MCF 10A (cell line): ENCODE data around the gene SLC6A12. TPM values are rescaled to one million over a fixed set of nuclear protein-coding genes. Genes with fewer than 3 reads are reported as not detected.

ENCODE experiments used
- BruUV-seq: library from RNA; stranded (reverse); fragments of 400-500 nt; replicated peaks from 2 replicates; lab custom pipeline; 2021; lab: Mats Ljungman, UMichigan
- CTCF ChIA-PET: fragments of 300-600 bp; sonication (Branson Sonifier 250); formaldehyde crosslinking; extraction: SDS; loops from one replicate; lab custom pipeline; 2021; ENCODE audit warnings: antibody characterized with exemption, inconsistent platforms; lab: Yijun Ruan, JAX
- POLR2A ChIA-PET: fragments of 300-600, 350-650 bp; sonication (Branson Sonifier 250); formaldehyde crosslinking; extraction: SDS; loops from one replicate; lab custom pipeline; 2020; ENCODE audit warnings: antibody characterized with exemption, inconsistent platforms; lab: Yijun Ruan, JAX
- DNase-seq: peaks from one replicate; pipeline ENCODE4 v3.0.0-alpha.2; 2018; ENCODE audit not compliant: unreplicated experiment
- H3K27ac Mint-ChIP-seq: one replicate; pipeline ENCODE4 v1.8.0; 2022; ENCODE audit warnings: mild to moderate bottlenecking, low read depth, mixed read lengths; ENCODE audit not compliant: unreplicated experiment
- H3K27me3 Mint-ChIP-seq: one replicate; pipeline ENCODE4 v1.8.0; 2022; ENCODE audit warnings: mixed read lengths; ENCODE audit not compliant: insufficient read depth, unreplicated experiment
- H3K36me3 Mint-ChIP-seq: one replicate; pipeline ENCODE4 v1.8.0; 2022; ENCODE audit warnings: mild to moderate bottlenecking, moderate library complexity, mixed read lengths; ENCODE audit not compliant: insufficient read depth, unreplicated experiment
- H3K4me1 Mint-ChIP-seq: one replicate; pipeline ENCODE4 v1.8.0; 2022; ENCODE audit warnings: mixed read lengths; ENCODE audit not compliant: insufficient read depth, unreplicated experiment
- H3K4me3 Mint-ChIP-seq: one replicate; pipeline ENCODE4 v1.8.0; 2022; ENCODE audit warnings: mild to moderate bottlenecking, moderate library complexity, mixed read lengths; ENCODE audit not compliant: unreplicated experiment
- H3K9me3 Mint-ChIP-seq: one replicate; pipeline ENCODE4 v1.8.0; 2022; ENCODE audit warnings: mixed read lengths; ENCODE audit not compliant: unreplicated experiment
- CTCF ChIP-seq: fragments of 200-600 bp; IDR thresholded peaks from one replicate; pipeline ENCODE4 v1.8.0; 2022; ENCODE audit warnings: antibody characterized with exemption, mild to moderate bottlenecking; ENCODE audit not compliant: unreplicated experiment
- intact Hi-C: fragments of 100-400 bp; cut with micrococcal nuclease; formaldehyde crosslinking; loops from 2 replicates; pipeline ENCODE4 v1.14.1; 2022
- total RNA-seq: library from RNA; stranded (reverse); gene quantifications from 2 replicates; pipeline ENCODE4 v1.2.3, GENCODE V29; 2022

The SLC6A12 gene
- total RNA-seq, 1 experiment from 2014 or later, result not detected

GRCh38 chr12:257521-258321 lies 43.8 kb upstream of the SLC6A12 start:
- no peak for DNase-seq
- BruUV-seq, result no TSS peak
- H3K27ac Mint-ChIP-seq, result no peak overlapping the region
- ChIA-PET POLR2A (interaction anchor here (0.6 kb wide), 1 partner anchor 302 kb away, joined by 4 read pairs; no protein-coding TSS in a partner anchor), CTCF (no interaction called here)
- no peak overlapping the region for H3K4me3 Mint-ChIP-seq
- no peaks in the 10 kb centered on the region for H3K9me3 Mint-ChIP-seq
- intact Hi-C loops, result no loop called here
- no peaks in the 10 kb centered on the region for H3K4me1 Mint-ChIP-seq
- no peak for TF ChIP-seq CTCF
- peaks cover 6% of the 10 kb centered on the region for H3K36me3 Mint-ChIP-seq
- H3K27me3 Mint-ChIP-seq, result peaks cover 81% of the 10 kb centered on the region

GRCh38 chr12:256958-257357 lies 43.0 kb upstream of the SLC6A12 start:
- no peak overlapping the region for H3K4me3 Mint-ChIP-seq
- no peak for DNase-seq
- ChIA-PET CTCF (no interaction called here), POLR2A (no interaction called here)
- H3K36me3 Mint-ChIP-seq, result peaks cover 6% of the 10 kb centered on the region
- no TSS peak for BruUV-seq
- intact Hi-C loops, result no loop called here
- no peak for TF ChIP-seq CTCF
- no peaks in the 10 kb centered on the region for H3K9me3 Mint-ChIP-seq
- no peak overlapping the region for H3K27ac Mint-ChIP-seq
- peaks cover 89% of the 10 kb centered on the region for H3K27me3 Mint-ChIP-seq
- no peaks in the 10 kb centered on the region for H3K4me1 Mint-ChIP-seq

- BruUV-seq, result no TSS peak
- Mint-ChIP-seq H3K4me1 (no peaks in the 10 kb centered on the region), H3K9me3 (no peaks in the 10 kb centered on the region), H3K36me3 (peaks cover 6% of the 10 kb centered on the region), H3K27ac (no peak overlapping the region), H3K4me3 (no peak overlapping the region), H3K27me3 (peaks cover 89% of the 10 kb centered on the region)
- intact Hi-C loops, result no loop called here
- CTCF ChIA-PET, result no interaction called here
- POLR2A ChIA-PET, result no interaction called here
- DNase-seq, result no peak
- no peak for TF ChIP-seq CTCF
Observed at GRCh38 chr12:256225-256624, 42.3 kb upstream of the SLC6A12 start.

GRCh38 chr12:254912-255311 lies 41.0 kb upstream of the SLC6A12 start:
- TF ChIP-seq CTCF, result no peak
- no peak overlapping the region for H3K27ac Mint-ChIP-seq
- intact Hi-C loops, result no loop called here
- peaks cover 87% of the 10 kb centered on the region for H3K27me3 Mint-ChIP-seq
- ChIA-PET CTCF (interaction anchor here (0.6 kb wide), 1 partner anchor 85 kb away, joined by 3 read pairs; no protein-coding TSS in a partner anchor), POLR2A (interaction anchor here (0.9 kb wide), 1 partner anchor 13 kb away, joined by 3 read pairs; no protein-coding TSS in a partner anchor)
- H3K4me1 Mint-ChIP-seq, result no peaks in the 10 kb centered on the region
- BruUV-seq, result no TSS peak
- peaks cover 6% of the 10 kb centered on the region for H3K36me3 Mint-ChIP-seq
- no peak overlapping the region for H3K4me3 Mint-ChIP-seq
- H3K9me3 Mint-ChIP-seq, result no peaks in the 10 kb centered on the region
- no peak for DNase-seq
